Neuronal stem cell (in vitro differentiated cells): ENCODE data around the gene CAAP1.

ENCODE experiments used
- DNase-seq: peaks from one replicate; pipeline ENCODE4 v3.0.0-alpha.2; 2013; ENCODE audit warnings: low spot score
- H2AFZ ChIP-seq: one replicate; pipeline ENCODE4 v1.6.1; 2013; ENCODE audit warnings: mild to moderate bottlenecking, low read length, inconsistent platforms
- H2AK5ac ChIP-seq: 2 replicates; pipeline ENCODE4 v1.6.1; 2013; ENCODE audit warnings: low read depth, mild to moderate bottlenecking, inconsistent platforms, low read length, moderate library complexity, mixed read lengths
- H2BK120ac ChIP-seq: 2 replicates; pipeline ENCODE4 v1.6.1; 2013; ENCODE audit warnings: low read depth, mild to moderate bottlenecking, inconsistent platforms, low read length, moderate library complexity, mixed read lengths
- H2BK12ac ChIP-seq: one replicate; pipeline ENCODE4 v1.6.1; 2013; ENCODE audit warnings: low read length, inconsistent platforms
- H2BK15ac ChIP-seq: 2 replicates; pipeline ENCODE4 v1.6.1; 2013; ENCODE audit warnings: mild to moderate bottlenecking, low read length, inconsistent platforms, mixed read lengths
- H2BK5ac ChIP-seq: one replicate; pipeline ENCODE4 v1.6.1; 2013; ENCODE audit warnings: inconsistent platforms, mild to moderate bottlenecking, low read length, moderate library complexity
- H3K14ac ChIP-seq: one replicate; pipeline ENCODE4 v1.6.1; 2013; ENCODE audit warnings: low read length, inconsistent platforms
- H3K18ac ChIP-seq: 2 replicates; pipeline ENCODE4 v1.6.1; 2013; ENCODE audit warnings: low read length, inconsistent platforms
- H3K23ac ChIP-seq: 2 replicates; pipeline ENCODE4 v1.6.1; 2013; ENCODE audit warnings: low read depth, mild to moderate bottlenecking, mixed read lengths, low read length, inconsistent platforms; ENCODE audit not compliant: poor library complexity
- H3K27ac ChIP-seq: replicated peaks from 3 replicates; pipeline ENCODE4 v1.5.1; 2013; ENCODE audit warnings: low read length, inconsistent platforms
- H3K27me3 ChIP-seq, 3 experiments: 2 replicates each; pipeline ENCODE4 v1.6.1; 2013; ENCODE audit warnings: low read length in 3 of 3, mild to moderate bottlenecking in 2 of 3, inconsistent platforms in 1 of 3, low read depth in 1 of 3, mixed read lengths in 1 of 3, moderate library complexity in 1 of 3; ENCODE audit not compliant: control insufficient read depth in 3 of 3, insufficient read depth in 3 of 3
- H3K36me3 ChIP-seq, 2 donors: replicated peaks in 1 of 2; 2 replicates each; pipeline ENCODE4 v1.6.1; 2013; ENCODE audit warnings: low read length in 2 of 2; ENCODE audit not compliant: control insufficient read depth in 2 of 2, insufficient read depth in 2 of 2
- H3K4ac ChIP-seq: 2 replicates; pipeline ENCODE4 v1.6.1; 2013; ENCODE audit warnings: inconsistent platforms, mild to moderate bottlenecking, low read length, moderate library complexity
- H3K4me1 ChIP-seq, 2 donors: 1 replicate in 1 of 2; 2 replicates in 1 of 2; pipeline ENCODE4 v1.6.1; 2013; ENCODE audit warnings: low read length in 2 of 2, low read depth in 1 of 2; ENCODE audit not compliant: control insufficient read depth in 2 of 2, insufficient read depth in 1 of 2
- H3K4me2 ChIP-seq: one replicate; pipeline ENCODE4 v1.6.1; 2013; ENCODE audit warnings: mild to moderate bottlenecking, low read length, inconsistent platforms; ENCODE audit not compliant: insufficient read depth, poor library complexity, severe bottlenecking
- H3K4me3 ChIP-seq, 2 donors: 2 replicates each; pipeline ENCODE4 v1.5.1; 2013; ENCODE audit warnings: low read length in 2 of 2, mild to moderate bottlenecking in 2 of 2, inconsistent platforms in 1 of 2, moderate library complexity in 1 of 2
- H3K79me1 ChIP-seq: one replicate; pipeline ENCODE4 v1.6.1; 2013; ENCODE audit warnings: low read depth, mild to moderate bottlenecking, inconsistent platforms, low read length, moderate library complexity
- H3K9ac ChIP-seq: one replicate; pipeline ENCODE4 v1.6.1; 2013; ENCODE audit warnings: mild to moderate bottlenecking, low read depth, low read length, inconsistent platforms; ENCODE audit not compliant: poor library complexity
- H3K9me3 ChIP-seq, 2 donors: replicated peaks in 1 of 2; 2 replicates each; pipeline versions ENCODE3 to v1.6.1; 2013; ENCODE audit warnings: low read length in 2 of 2, mild to moderate bottlenecking in 2 of 2, inconsistent platforms in 1 of 2, low read depth in 1 of 2, mixed read lengths in 1 of 2, moderate library complexity in 1 of 2; ENCODE audit not compliant: control insufficient read depth in 2 of 2, insufficient read depth in 1 of 2
- H4K8ac ChIP-seq: one replicate; pipeline ENCODE4 v1.6.1; 2013; ENCODE audit warnings: low read depth, mild to moderate bottlenecking, inconsistent platforms, low read length, moderate library complexity
- H4K91ac ChIP-seq: one replicate; pipeline ENCODE4 v1.6.1; 2013; ENCODE audit warnings: low read length, low read depth, mild to moderate bottlenecking, inconsistent platforms; ENCODE audit not compliant: poor library complexity
- WGBS, 2 donors: extraction: QIAGEN DNeasy Blood & Tissue Kit; methylation state at CpG; one replicate each; pipeline ENCODE4 v1.1.7; 2013; ENCODE audit warnings: missing lambda C conversion rate in 2 of 2, mixed read lengths in 1 of 2; ENCODE audit not compliant: insufficient read length in 2 of 2, insufficient replicate concordance in 1 of 2; ENCODE audit errors: extremely low coverage in 2 of 2; 5-methylcytosine and 5-hydroxymethylcytosine counted together

Gene CAAP1

GRCh38 chr9:26937816-26938371 lies 45.3 kb upstream of the CAAP1 start:
- Histone ChIP-seq H3K14ac (no peak overlapping the region), H3K23ac (no peak overlapping the region), H3K27ac (no peak overlapping the region), H3K18ac (no peak overlapping the region), H2BK12ac (no peak overlapping the region), H3K27me3 (no peaks in the 10 kb centered on the region), H3K4me3 (peak overlapping the region in 1 of 2 donors; percentile 41), H4K91ac (no peak overlapping the region), H3K9ac (no peak overlapping the region), H3K79me1 (no peaks in the 10 kb centered on the region), H2BK5ac (no peak overlapping the region), H3K9me3 (peaks cover 3 to 6% of the 10 kb centered on the region in 2 donors), H2BK120ac (no peak overlapping the region), H2AK5ac (no peak overlapping the region), H2BK15ac (no peak overlapping the region), H3K4ac (no peak overlapping the region), H2AFZ (no peak overlapping the region), H3K4me2 (no peak overlapping the region), H3K36me3 (peaks cover 0 to 14% of the 10 kb centered on the region in 2 donors), H4K8ac (no peak overlapping the region), H3K4me1 (peaks cover 0 to 2% of the 10 kb centered on the region in 2 donors)
- WGBS, 2 donors = no CpG with 5 or more reads among the region's 3 CpGs
- no peak for DNase-seq

GRCh38 chr9:26935847-26936246 lies 43.2 kb upstream of the CAAP1 start:
- Histone ChIP-seq H3K9me3 (peaks cover 3 to 6% of the 10 kb centered on the region in 2 donors), H2BK15ac (no peak overlapping the region), H3K36me3 (peaks cover 0 to 30% of the 10 kb centered on the region in 2 donors), H3K27me3 (no peaks in the 10 kb centered on the region), H2BK5ac (no peak overlapping the region), H3K9ac (no peak overlapping the region), H4K91ac (no peak overlapping the region), H3K4me2 (no peak overlapping the region), H3K14ac (no peak overlapping the region), H3K23ac (no peak overlapping the region), H3K4me1 (peaks cover 0 to 2% of the 10 kb centered on the region in 2 donors), H2AK5ac (no peak overlapping the region), H3K79me1 (no peaks in the 10 kb centered on the region), H3K4ac (no peak overlapping the region), H2BK120ac (no peak overlapping the region), H2BK12ac (no peak overlapping the region), H2AFZ (no peak overlapping the region), H3K4me3 (no peak overlapping the region), H3K18ac (no peak overlapping the region), H4K8ac (no peak overlapping the region), H3K27ac (no peak overlapping the region)
- no peak for DNase-seq

- peaks cover 7 to 79% of the 10 kb centered on the region in 2 donors for H3K36me3 ChIP-seq
- H3K4me2 ChIP-seq = no peak overlapping the region
- no peak overlapping the region for H3K14ac ChIP-seq
- no peak overlapping the region for H2BK15ac ChIP-seq
- H3K23ac ChIP-seq = no peak overlapping the region
- H2BK5ac ChIP-seq = no peak overlapping the region
- H4K91ac ChIP-seq = no peak overlapping the region
- H2BK12ac ChIP-seq = no peak overlapping the region
- no peak overlapping the region for H3K27ac ChIP-seq
- no peak overlapping the region for H2BK120ac ChIP-seq
- no peak overlapping the region for H3K9ac ChIP-seq
- no peaks in the 10 kb centered on the region for H3K4me1 ChIP-seq
- no peak overlapping the region for H3K4ac ChIP-seq
- peaks cover 2% of the 10 kb centered on the region for H3K79me1 ChIP-seq
- WGBS, 2 donors = no CpG with 5 or more reads among the region's 8 CpGs
- no peak overlapping the region for H4K8ac ChIP-seq
- no peak overlapping the region for H3K18ac ChIP-seq
- no peak overlapping the region for H3K4me3 ChIP-seq
- H3K27me3 ChIP-seq = no peaks in the 10 kb centered on the region
- H2AK5ac ChIP-seq = no peak overlapping the region
- no peak overlapping the region for H2AFZ ChIP-seq
- DNase-seq = no peak
- no peaks in the 10 kb centered on the region for H3K9me3 ChIP-seq
These were observed 36.4 kb upstream of the CAAP1 start for GRCh38 chr9:26928902-26929495.

GRCh38 chr9:26925609-26926008 lies 33.0 kb upstream of the CAAP1 start:
- no peaks in the 10 kb centered on the region for H3K27me3 ChIP-seq
- H4K91ac ChIP-seq = no peak overlapping the region
- WGBS, 2 donors = no CpG with 5 or more reads among the region's 4 CpGs
- H2AFZ ChIP-seq = no peak overlapping the region
- peaks cover 12 to 88% of the 10 kb centered on the region in 2 donors for H3K36me3 ChIP-seq
- H3K4ac ChIP-seq = no peak overlapping the region
- no peaks in the 10 kb centered on the region for H3K4me1 ChIP-seq
- H3K4me2 ChIP-seq = no peak overlapping the region
- H3K23ac ChIP-seq = no peak overlapping the region
- DNase-seq = no peak
- peaks cover 2% of the 10 kb centered on the region for H3K79me1 ChIP-seq
- H3K27ac ChIP-seq = no peak overlapping the region
- no peak overlapping the region for H2BK120ac ChIP-seq
- H4K8ac ChIP-seq = no peak overlapping the region
- H3K4me3 ChIP-seq = no peak overlapping the region
- H2BK15ac ChIP-seq = no peak overlapping the region
- H2BK5ac ChIP-seq = no peak overlapping the region
- no peaks in the 10 kb centered on the region for H3K9me3 ChIP-seq
- H2BK12ac ChIP-seq = no peak overlapping the region
- H3K9ac ChIP-seq = no peak overlapping the region
- no peak overlapping the region for H3K14ac ChIP-seq
- no peak overlapping the region for H3K18ac ChIP-seq
- no peak overlapping the region for H2AK5ac ChIP-seq
